Measurements from ENCODE around the gene CPEB2.

Gene CPEB2

DNA sequence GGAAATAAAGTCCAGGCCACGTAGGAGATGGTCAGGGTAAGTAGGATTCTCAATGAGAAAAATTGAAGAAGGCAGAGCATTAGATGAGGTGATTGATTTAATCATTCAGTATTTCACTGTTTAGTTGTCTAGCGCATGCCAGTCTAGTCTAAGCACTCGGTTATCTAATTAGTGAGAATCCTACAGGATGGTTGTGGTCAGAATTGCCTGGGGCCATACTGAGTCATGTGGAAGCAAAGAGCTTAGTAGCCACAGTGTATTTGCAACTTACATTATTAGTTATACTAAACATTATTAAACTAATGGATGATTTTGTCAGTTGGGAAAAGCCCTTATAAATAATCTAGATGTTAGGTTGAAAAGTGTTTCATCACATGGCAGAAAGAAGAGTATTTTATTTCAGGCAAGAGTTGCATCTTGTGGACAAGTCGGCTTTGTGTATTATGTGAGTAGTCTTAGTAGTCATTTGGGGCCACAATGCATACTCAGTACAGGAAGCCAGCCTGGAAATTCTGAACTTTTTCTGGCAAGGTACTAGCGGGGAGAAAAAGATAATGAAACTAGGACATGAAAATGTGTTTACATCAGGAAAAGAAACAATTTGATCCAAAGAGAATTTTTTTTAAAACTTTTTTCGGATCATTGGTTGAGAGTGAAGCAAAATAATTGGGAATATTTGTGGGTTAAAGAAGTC is 31.9 kb downstream of the CPEB2 start:
- TF ChIP-seq ZFX (IDR thresholded peaks at IDR 0.05): no peak
- no peak overlapping the region for H3K27ac ChIP-seq

DNA sequence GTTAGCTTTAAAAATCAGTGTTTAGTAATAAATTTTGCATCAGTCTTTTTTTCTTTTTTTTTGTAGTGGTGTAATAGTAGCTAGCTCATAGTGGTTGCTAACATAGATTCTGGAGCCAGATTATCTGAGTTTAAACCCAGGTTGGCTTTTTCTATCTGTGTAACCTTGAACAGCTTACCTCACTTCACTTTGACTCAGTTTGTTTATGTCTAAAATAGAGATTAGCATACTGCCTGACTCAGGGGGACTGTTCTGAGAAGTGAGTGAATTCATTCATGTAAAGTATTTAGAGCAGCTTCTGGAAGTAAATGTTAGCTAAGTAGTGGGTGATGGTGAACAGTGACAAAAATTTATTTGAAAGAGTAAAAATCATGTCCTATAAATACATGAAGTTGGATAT is 32.9 kb downstream of the CPEB2 start:
- no peak overlapping the region for H3K27ac ChIP-seq

DNA sequence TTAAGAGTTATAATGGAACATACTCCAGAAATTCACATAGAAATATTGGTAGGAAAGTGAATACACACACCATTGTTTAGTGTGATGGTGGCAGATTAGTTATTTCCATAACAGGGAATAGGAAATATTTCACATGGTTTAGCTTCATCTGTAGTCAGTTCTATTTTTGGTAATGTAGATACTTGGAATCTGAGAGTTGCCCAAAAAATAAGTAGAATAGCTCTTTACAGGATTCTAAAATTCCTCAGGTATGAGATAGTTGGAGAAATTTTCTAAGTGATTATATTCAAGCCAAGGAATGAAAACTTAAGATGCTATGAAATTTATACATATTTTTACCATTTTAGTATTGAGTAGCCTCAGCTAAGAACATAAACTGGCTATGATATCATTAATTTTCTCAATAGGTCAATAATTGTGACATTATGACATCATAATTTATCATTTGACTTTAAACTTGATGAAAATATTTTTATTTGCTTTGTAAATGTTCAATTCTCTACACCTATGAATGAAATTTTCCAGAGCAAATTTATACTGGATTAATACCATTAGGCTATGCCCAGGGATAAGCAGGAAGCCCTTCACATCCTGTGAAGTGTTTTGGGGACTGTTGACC is 35.8 kb downstream of the CPEB2 start:
- TF ChIP-seq, protein P1, sequence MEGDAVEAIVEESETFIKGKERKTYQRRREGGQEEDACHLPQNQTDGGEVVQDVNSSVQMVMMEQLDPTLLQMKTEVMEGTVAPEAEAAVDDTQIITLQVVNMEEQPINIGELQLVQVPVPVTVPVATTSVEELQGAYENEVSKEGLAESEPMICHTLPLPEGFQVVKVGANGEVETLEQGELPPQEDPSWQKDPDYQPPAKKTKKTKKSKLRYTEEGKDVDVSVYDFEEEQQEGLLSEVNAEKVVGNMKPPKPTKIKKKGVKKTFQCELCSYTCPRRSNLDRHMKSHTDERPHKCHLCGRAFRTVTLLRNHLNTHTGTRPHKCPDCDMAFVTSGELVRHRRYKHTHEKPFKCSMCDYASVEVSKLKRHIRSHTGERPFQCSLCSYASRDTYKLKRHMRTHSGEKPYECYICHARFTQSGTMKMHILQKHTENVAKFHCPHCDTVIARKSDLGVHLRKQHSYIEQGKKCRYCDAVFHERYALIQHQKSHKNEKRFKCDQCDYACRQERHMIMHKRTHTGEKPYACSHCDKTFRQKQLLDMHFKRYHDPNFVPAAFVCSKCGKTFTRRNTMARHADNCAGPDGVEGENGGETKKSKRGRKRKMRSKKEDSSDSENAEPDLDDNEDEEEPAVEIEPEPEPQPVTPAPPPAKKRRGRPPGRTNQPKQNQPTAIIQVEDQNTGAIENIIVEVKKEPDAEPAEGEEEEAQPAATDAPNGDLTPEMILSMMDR (conservative IDR thresholded peaks at IDR 0.05): no peak
- TF ChIP-seq ZFX (IDR thresholded peaks at IDR 0.05): no peak

More for the DNA sequence above, 32.9 kb downstream of the CPEB2 start:
- no peak for TF ChIP-seq ZFX (IDR thresholded peaks at IDR 0.05)
- TF ChIP-seq, protein P1 (conservative IDR thresholded peaks at IDR 0.05): no peak

DNA sequence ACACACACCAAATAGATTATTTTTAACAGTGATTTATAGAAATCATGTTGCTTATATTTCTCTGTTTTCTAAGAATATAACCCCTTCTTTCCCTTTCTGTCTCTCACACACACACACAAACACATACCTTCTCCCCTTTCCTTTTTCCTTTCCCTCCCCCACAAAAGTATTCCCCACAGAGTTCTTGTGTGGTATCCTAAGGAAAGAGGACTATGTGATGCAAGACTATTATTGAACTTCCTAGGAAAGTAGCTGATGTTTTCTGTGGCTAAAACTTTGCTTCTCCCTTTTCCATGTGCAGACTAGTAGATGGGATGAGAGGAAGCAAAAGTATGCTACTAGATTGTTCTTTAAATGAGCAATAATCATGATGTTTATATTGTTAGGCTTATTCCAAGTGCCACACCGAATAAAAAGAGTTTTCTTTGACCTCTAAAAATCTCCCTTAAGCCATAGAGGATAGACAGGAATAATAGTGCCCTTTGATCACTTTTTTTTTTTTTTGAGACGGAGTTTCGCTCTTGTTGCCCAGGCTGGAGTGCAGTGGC is 38.7 kb downstream of the CPEB2 start:
- TF ChIP-seq ZFX (IDR thresholded peaks at IDR 0.05): no peak
- TF ChIP-seq, protein P1 (conservative IDR thresholded peaks at IDR 0.05): no peak
- no peak overlapping the region for H3K27ac ChIP-seq

More for the DNA sequence above, 35.8 kb downstream of the CPEB2 start:
- no peak overlapping the region for H3K27ac ChIP-seq

DNA sequence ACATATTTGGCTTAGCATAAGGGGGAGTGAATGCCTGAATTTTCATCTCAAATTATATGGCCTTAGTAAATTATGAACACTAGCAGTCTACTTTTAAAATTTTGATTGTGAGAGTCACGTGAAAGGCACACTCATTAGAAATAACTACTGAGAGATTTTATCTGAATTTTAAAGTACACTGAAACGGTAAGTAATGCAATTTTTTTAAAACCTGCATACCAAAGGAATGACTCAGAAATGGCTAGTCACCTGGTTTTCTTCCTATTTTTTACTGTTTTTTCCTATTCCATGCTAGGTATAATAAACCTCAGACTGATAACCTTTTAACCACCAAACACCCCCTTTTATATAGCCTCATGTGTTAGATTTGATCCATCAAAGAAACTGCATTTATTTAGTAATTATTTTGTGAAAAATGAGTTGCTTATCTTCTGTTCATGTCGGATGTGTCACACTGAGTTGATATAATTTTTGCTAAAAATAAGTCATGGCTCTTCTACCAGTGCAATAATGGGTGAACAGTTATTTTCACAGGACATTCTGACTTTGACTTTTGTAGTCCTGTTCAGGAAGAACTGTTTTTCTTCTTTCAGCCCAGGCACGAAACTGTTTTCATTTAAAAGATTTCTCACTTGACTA is 40.4 kb downstream of the CPEB2 start:
- TF ChIP-seq, protein P1 (conservative IDR thresholded peaks at IDR 0.05): no peak
- TF ChIP-seq ZFX (IDR thresholded peaks at IDR 0.05): no peak
- H3K27ac ChIP-seq: no peak overlapping the region

DNA sequence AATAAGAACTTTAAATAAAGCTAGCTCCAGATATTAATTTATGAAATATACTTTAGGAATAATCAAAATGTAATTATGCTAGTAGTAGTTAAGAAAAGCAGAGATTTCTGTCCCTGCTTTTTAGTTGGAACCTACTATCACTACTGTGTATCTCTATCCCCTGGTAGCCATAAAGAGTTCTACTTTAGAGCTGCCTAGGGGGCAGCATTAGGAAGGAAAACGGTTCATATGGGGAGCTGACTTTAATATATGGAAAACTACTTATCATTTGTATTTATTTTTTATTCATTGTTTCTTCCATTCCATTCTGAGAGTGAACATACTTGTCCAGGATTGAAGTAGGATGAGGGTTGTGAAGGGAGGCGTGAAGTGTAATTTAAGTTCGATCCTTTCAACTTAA is 40.9 kb downstream of the CPEB2 start:
- TF ChIP-seq, protein P1 (conservative IDR thresholded peaks at IDR 0.05): peak; percentile 53
- no peak for TF ChIP-seq ZFX (IDR thresholded peaks at IDR 0.05)
- no peak overlapping the region for H3K27ac ChIP-seq

DNA sequence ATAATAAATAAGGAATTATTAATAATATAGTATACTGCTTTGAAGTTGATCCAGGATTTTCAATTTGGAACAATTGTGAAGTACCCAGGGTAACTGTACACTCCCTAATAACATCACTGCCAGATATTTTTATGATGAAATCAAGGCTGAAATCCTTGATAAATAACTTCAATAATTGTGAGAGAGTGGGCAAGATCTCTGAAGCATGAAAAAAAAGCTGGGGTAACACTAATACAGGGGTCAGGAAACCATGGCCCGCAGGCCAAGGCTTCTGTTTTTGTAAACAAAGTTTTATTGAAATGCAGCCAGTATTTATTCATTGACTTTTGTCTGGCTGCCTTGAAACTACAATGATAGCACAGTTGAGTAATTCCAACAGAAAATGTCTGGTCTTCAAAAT is 41.6 kb downstream of the CPEB2 start:
- no peak overlapping the region for H3K27ac ChIP-seq
- TF ChIP-seq, protein P1 (conservative IDR thresholded peaks at IDR 0.05): no peak
- TF ChIP-seq ZFX (IDR thresholded peaks at IDR 0.05): no peak

All from C4-2B (cell line).